Epidermal melanocyte (primary cell): ENCODE results near the gene LRP8.
A peak's percentile ranks its signal among the peaks of the same experiment; 100 is the strongest.
"Not testable (repeated sequence)": the region's sequence is repeated elsewhere in the genome, so short reads cannot be mapped to it uniquely, and the experiment has no call there.

Experiments
- DNase-seq: peaks from one replicate; pipeline ENCODE4 v3.0.0; 2011; ENCODE audit warnings: low spot score; ENCODE audit not compliant: insufficient read length

LRP8 gene

DNA sequence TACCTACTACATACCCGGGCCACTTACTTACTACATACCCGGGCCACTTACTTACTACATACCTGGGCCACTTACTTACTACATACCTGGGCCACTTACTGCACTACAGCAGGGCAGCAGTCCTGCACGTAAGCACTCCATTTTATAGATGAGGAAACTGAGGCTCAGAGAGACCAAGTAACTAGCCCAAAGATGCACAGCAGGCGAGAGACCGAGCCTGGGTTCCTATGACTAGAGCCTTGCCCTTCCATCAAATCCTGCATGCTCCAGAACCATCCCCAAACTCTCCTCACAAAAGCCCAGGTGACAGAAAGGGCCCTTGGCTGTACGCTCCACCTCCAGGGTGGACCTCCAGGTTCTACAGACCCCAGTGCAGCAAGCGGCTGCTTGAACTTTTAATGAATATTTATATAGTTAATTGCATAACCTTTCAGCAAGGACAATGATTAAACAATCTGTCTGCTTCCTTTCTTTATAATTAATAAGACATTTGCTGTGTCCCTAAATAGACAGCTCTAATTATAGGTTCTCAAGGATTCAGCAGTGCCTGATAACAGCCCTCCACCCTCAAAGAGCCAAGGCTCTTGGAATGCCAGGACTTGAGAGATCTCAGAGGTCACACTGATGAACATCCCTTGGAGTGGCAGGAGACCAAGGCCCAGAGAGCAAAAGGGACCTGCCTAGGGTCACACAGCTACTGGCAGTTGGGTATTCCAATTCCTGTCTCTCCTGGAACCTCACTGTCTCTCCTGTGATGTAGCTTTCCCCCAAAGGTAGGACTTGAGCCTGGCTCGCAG lies 43.4 kb downstream of the LRP8 start:
- DNase-seq = no peak

DNA sequence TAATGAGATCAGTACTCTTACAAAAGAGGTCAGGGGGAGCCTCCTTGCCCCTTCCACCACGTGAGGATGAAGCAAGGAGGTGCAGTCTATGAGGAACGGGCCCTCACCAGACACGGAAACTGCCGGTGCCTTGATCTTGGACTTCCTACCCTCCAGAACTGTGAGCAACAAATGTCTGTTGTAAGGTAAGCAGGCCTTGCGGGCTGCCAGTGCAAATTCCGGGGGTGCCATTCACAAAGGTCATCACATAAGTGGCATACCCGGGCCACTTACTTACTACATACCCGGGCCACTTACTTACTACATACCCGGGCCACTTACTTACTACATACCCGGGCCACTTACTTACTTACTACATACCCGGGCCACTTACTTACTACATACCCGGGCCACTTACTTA lies 44.7 kb downstream of the LRP8 start:
- not testable (repeated sequence) for DNase-seq

DNA sequence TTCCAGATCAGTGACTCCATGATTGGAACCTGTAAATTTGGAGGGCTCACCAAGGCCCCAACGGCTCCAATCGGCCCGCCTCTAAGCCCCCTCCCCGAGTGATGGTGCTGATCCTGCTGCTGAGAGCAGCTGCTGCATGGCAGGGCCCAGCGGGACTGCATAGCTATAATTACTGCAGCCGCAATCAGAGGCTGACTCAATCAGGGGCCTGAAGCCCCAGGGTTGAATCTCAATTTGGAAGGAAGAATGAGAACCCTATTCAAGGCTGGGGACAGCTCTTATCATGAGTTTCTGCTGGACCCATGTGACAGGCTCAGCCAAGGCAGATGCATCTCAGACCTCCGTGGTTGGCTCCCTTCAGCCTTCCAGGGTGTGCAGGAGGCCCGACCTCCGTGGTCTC lies 46.7 kb downstream of the LRP8 start:
- DNase-seq = peak; percentile 59

DNA sequence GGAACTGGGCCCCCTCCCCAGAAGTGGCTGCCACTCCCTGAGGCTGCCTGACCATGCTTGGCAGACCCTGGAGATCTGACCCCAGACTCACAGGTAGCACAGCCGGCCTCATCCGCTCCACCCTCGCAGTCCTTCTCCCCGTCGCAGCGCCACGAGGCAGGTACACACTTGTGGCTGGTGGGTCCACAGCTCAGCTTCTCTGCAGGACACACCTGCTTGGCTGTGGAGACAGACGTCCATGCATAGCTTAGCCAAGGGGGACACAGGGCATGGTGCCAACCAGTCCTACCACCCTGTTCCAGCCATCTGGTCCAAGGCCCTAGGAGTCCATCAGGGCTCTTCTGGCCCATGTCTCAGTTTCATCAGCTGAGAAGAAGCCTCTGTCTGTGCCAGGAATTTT lies 47.4 kb downstream of the LRP8 start:
- DNase-seq = no peak

DNA sequence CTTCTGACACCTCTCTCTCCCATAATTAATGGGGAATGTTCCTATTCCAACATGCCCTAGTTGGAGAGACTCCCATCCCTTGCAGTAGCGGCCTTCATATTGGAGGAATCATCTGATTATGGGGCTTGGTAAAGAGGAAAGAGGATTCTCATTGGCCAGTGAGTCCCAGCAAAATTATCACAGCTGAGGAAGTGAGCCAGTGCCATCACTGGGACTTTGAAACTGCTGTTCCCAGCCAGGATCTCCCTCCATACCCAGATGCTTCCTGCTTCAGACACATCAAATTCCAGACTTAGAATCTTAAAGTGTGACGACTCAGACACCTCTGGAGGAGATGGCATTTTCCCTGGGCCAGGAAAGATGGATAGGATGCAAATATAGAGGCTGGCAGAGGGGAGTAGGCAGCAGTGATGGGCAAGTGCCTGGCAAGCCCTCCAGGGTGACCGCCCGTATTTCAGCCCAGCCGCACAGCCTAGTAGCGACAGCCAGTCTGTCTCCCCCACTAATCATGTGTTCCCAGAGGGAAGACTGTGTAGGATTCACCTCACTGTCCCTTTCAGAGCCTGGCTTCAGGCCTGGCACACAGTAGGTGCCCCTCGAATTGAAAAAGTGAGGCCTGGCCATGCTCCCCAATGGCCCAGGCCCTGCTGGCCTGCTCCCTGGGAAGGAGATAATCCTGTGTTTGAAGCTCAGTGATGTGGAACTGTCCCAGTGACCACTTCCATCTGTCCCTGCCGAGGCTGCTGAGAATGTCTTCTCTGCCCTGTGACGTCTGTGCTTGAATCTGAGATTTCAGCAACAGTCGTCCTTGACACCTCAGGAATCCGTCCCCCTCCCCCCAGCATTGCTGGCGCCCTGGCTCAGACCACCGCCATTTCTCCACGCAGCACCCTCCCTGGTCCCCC lies 48.3 kb downstream of the LRP8 start:
- DNase-seq = no peak

DNA sequence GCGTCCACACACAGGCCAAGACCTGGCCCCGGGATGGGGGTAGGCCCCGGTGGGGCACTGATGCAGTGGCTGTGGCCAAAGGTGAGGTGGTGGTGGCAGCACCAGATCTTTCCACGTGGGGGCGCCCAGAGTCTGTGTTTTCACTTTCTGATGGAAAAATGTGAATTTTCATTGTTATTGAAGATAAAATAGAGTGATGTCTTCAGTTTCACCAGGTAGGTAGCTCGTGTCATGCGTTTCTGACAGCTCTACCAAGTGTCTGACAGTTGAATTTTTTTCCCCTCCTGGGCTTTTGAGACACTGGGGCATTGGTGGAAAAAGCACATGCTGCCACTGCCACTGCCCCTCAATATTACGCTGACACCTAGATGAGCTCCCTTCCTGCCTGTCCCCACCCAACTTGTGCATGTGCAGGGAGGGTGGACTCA lies 49.6 kb downstream of the LRP8 start:
- DNase-seq = peak; percentile 79

DNA sequence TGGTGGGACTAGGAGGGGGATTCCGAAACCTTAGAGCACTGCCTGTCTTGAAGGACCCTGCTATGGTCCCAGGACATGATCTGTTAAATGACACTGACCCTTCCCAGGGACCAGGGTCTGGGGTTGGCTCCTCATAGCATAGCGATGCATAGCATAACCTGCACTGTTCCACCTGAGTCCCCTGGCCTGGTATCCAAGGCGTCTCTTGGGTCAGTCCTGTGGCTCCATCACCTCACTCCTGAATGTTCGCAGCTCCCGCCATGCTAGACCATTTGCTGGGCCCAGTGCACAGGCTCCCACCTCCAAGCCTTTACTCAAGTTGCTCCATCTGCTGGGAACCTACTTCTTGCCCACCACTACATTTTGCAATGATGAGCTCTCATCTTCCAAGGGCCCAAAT lies 50.5 kb downstream of the LRP8 start:
- DNase-seq = no peak

DNA sequence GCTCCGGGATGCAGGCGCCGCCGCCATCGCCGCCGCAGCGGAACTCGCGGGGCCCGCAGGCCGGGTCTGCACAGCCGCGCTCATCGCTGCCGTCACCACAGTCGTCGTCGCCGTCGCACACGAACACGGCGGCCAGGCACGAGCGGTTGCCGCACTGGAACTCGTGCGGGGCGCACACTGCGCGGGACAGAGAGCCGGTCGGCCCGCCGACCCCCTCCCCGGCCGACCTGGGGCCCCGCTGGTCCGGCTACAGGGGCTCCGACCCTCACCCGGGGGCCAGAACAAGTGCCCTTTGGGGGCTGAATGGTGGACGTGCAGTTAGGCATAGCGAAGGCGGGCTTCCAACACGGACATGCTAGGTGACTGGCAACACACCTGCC lies 51.0 kb downstream of the LRP8 start:
- DNase-seq = no peak

DNA sequence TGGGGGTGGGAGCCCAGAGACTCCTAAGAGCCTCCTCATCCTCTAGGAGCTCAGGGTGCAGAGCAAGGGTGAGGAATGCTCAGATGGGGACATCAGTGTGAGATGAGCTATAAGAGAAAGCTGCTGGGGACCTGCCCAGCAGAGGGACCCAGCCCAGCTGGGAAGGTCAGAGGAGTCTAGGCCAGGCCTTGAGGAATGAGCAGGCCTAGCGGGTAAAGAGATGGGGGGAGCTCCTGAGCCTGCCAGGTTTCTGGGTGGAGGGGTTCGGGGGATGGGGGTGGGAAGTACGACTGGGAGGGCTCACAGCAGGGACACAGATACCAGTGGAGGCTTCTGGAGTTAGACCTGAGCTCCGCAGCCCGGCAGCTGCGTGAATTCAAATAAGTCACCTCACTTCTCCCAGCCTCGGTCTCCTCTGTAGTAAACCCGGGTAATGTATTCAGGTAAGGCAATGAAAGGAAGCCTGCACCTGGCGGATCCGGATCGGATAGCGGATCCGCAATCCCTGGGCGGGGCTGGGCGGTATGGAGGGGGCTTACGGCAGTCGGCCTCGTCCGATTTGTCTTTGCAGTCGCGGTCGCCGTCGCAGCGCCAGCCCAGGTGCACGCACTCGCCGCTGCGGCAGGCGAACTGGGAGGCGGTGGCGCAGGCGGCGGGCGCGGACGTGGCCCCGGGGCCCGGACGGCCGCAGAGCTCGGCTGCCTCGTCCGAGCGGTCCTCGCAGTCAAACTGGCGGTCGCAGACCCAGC lies 51.5 kb downstream of the LRP8 start:
- DNase-seq = no peak

DNA sequence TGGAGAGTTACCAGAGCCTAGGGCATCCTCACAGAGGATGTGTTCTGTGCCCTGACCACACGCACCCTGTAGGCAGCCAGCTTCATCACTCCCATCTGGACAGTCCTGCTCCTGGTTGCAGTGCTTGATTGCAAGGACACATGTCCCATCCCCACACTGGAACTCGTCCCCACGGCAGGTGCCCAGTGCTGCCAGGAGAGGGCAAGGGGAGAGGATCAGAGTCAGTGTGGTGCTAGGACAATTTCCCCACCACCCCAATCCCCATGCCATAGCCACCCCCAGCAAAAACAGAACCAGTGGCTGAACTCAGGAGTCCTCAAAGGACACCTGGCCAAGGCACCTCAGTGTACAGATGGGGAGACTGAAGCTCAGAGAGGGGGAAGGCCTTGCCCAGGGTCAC lies 52.3 kb downstream of the LRP8 start:
- no peak for DNase-seq

DNA sequence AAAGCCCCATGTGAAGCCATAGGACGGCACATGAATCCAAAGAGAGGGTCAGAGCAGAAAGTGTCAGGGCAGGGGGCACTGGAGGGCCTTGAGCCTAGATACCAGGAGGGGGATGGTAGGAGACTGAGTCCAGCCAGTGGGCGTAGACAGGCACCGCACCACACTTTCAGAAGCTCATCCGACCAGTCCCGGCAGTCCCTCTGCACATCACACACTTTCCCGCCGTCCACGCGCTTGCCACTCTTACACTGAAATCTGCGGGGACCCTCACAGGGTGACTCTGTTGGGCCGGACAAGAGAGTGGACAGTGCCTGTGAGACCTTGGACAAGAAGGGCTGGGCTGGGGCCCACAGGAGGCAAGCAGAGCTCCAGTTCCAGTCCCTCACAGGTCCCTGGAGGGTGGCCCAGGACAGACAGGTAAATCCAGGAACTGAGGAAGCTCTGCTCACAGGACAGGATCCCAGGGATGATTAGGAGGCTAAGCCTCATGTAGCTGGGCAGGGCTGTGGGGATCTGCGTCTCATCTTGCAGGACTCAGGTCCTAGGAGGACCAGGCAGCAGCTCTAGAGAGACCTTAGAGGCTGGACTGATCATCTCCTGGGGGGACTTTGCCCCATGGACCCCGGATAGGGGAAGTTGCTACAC lies 53.2 kb downstream of the LRP8 start:
- DNase-seq = no peak

DNA sequence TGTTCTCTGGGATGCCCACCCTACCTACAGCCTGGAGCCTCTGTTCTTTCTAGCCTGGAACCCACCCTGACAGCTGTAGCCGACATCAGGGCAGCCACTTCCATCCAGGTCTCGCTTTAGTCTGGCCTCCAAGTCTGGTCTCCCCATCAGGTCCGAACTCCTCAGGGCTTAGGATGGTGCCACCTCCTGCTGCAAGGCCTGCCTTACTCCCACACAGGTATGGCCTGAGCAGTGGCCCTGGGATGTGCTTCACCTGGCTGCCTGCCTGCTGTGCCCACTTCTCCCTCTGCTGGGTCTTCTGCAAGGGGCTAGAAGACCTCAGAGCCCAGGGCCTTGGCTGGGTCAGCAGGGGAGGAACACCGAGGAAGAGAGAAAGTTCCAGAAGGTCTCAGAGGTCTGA lies 53.8 kb downstream of the LRP8 start:
- DNase-seq = no peak

DNA sequence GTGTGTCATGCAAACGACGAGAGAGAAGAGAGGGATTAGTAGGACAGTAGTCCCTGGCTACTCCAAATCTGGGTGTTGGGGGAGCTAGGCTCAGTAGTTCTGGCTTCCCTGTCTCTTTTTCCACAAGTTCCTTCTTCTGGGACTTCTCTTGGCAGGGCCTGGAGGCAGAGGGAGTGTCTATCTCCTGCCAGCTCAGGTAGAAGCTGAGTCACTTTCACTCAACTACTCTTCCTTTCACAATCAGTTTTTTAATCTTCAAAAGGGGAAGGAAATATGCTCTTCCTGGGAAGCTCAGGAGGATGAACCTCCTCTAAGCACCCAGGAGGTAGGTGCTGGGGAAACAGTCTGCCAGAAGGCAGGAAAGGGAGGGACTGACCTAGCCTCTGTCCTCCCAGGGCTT lies 54.3 kb downstream of the LRP8 start:
- no peak for DNase-seq

DNA sequence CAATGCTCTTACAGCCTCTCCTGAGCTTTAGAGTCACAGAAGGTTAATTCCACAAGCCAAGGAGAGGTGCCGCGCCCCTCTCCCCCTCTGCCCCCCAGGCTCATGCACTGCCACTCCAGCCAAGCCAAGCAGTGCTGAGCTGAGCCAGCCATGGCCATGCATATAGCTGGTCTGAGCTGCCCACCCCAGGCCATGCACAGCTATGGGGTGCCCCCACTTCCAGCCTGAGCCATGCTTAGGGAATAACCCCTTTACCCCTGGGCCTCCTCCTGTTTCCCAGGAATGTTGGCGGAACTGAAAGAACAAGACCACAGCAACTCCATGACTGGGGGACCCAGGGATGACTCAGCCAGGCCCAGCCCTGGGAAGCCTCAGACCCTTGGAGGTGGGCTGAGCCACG lies 55.5 kb downstream of the LRP8 start:
- no peak for DNase-seq

DNA sequence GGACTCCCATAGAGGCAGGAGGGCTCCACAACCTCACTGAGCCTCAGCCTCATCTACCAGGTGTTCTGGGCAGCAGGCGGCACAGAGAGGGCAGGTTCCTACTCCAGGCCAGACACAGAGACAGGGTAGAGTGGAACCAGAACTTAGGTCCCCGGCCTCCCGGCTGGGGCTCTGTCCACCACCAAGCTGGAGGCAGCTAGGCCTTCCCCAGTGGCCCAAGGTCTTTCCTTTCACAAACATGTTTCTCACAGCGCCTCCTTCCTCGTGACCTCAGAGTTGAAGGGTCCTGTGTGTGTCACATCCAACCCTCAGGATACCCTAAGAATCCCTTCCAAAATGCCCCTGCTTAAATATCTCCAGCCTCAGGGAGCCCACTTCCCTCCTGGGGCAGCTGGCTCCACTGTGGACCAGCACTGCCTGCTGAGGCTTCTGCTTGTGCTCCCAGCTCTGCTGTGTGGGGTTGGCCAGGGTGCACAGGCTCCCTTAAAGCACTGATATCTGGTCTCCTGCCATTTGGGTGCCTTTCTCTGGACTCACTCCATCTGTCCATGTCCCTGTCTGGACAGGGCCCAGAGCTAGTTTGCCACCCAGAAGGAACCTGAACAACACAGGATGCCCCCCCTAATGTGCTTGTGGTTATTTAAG lies 56.3 kb downstream of the LRP8 start:
- DNase-seq = no peak

DNA sequence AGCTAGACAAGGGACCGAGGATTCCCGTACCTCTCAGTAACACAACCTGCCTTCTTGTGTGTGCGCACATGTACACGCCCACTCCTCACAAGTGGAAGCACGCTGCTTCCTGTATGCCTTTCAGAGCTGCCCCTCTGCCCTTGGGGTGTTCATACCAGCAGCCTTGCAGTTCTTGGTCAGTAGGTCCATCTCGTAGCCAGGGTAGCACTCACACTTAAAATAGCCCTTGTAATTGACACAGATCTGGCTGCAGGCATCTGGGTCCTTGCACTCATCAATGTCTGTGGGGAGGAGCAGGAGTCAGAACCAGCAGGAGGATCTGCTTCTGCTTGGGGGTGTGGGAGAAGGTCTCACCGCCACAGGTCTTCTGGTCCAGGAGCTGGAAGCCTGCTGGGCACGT lies 57.0 kb downstream of the LRP8 start:
- DNase-seq = no peak

DNA sequence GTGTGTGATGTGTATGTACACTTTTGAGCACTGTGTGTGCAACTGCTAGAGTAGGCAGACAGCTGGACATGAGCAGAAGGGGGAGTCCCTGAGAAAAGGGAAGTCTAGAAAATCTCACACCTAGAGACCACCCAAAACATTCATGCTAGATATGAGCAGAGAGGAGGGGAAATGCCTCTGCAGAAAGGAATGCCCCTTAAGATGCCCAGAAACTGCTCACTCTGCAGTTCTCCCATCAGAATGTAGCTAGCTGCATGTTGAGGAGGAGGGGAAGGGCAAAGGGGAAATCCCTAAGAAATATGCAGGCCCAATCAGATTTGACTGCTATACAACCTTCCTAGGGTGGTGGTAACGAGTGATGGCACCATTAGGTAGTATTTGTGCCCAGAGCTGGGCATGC lies 57.8 kb downstream of the LRP8 start:
- no peak for DNase-seq

DNA sequence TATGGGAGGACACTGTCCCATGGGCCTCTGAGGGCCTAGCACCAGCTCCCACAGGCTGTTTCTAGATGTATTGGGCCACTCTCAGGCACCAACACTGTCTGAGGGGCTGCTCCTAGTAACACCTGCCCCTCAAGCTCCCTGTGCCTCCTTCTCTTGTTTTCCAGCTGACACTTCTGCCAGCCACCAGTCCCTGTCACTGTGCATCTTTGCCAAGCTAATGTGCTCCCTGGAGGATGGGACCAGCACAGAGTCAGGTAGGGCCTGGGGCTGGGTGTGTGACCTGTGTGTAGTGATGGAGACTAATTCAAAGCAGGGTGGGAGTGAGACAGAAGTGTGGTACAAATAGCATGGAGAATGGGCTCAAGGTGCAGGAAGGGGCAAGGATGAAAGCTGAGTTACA lies 60.1 kb downstream of the LRP8 start:
- DNase-seq = no peak

DNA sequence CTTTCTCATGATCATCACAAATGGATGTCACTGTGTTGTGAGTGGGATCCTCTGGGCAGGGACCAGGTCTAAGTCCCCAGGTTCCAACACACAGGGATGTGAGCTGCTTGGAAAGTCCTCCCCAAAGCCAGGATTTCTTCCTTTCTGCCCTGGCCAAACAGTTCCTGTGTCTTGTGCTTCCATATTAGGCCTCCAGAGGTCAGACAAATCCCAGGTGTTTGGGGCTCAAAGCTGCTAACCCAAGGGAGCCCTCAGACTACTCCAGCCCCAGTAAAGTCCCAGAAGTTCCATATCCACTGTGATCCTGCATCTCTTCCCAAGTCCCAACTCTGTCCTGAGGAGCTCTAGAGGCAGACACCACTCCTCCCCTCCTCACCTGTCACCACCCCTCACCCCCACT lies 61.8 kb downstream of the LRP8 start:
- DNase-seq = no peak

DNA sequence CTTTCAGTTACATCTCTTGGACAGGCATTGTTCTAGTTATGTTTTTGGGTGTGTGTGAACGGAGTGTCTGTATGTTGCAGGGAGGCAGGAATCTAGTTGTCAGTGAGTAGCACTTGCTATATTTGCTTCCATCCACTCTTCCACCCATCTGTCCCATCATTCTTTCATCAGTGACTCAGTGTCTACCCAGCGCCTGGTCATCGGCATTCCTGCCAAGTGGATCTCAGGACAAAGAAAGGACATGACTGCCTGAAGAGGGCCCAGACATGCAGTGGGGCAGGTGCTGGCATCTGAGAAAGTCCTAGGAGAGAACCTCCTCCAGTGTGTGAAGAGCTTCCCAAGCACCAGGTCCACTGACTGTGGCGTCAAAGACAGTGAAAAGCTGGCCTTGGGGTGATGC lies 62.3 kb downstream of the LRP8 start:
- no peak for DNase-seq

DNA sequence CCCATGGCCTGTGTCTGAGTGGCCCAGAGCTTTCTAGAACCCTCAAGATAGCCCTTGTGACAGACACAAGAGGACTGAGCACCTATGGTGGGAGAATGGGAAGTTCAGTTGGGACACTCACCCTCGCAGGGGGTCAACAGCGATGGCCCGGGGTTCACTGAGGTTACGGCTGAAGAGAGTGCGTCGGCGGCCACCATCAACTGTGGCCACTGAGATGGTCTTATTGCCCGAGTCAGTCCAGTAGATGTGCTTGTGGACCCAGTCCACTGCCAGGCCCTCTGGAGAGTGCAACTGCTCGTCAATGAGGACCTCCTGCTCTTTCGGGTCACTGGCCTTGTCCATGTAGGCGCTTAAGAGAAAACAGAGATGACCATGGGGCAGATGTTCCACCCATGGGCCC lies 63.8 kb downstream of the LRP8 start:
- no peak for DNase-seq
